ENCODE data around the gene NPC1.

- TF ChIP-seq CTCF (IDR thresholded peaks at IDR 0.05): no peak
- no peak for TF ChIP-seq POLR2A (IDR thresholded peaks at IDR 0.05)
Measured at GRCh38 chr18:23616258-23616657, 30.0 kb upstream of the NPC1 start.
